Spinal cord (tissue), 10 donors: ENCODE measurements around the gene CHST12. TPM values are rescaled to one million over a fixed set of nuclear protein-coding genes. Genes with fewer than 3 reads are reported as not detected.
"Not testable (repeated sequence)": the region's sequence is repeated elsewhere in the genome, so short reads cannot be mapped to it uniquely, and the experiment has no call there.

Experiments used
- DNase-seq, 6 donors: peaks; one replicate each; pipeline versions ENCODE4 v3.0.0 to v3.0.0-alpha.2; 2013 to 2015; ENCODE audit warnings: low spot score in 6 of 6, low read depth in 4 of 6
- H3K27ac ChIP-seq: one replicate; pipeline ENCODE4 v1.5.1; 2013; ENCODE audit warnings: low read depth, low read length, control low read depth
- H3K27me3 ChIP-seq: one replicate; pipeline ENCODE4 v1.6.1; 2013; ENCODE audit warnings: low read length; ENCODE audit not compliant: control insufficient read depth, insufficient read depth
- H3K36me3 ChIP-seq: one replicate; pipeline ENCODE4 v1.6.1; 2013; ENCODE audit warnings: low read length; ENCODE audit not compliant: control insufficient read depth, insufficient read depth
- H3K4me1 ChIP-seq: one replicate; pipeline ENCODE4 v1.6.1; 2013; ENCODE audit warnings: low read length; ENCODE audit not compliant: control insufficient read depth, insufficient read depth
- H3K4me3 ChIP-seq: one replicate; pipeline ENCODE4 v1.5.1; 2013; ENCODE audit warnings: low read depth, low read length, control low read depth
- H3K9me3 ChIP-seq: one replicate; pipeline ENCODE4 v1.6.1; 2013; ENCODE audit warnings: low read length; ENCODE audit not compliant: control insufficient read depth, insufficient read depth
- WGBS: methylation state at CpG from one replicate; pipeline ENCODE4 v1.1.5; 2013; ENCODE audit warnings: missing lambda C conversion rate; ENCODE audit not compliant: insufficient coverage; 5-methylcytosine and 5-hydroxymethylcytosine counted together
- polyA plus RNA-seq, 2 donors: library from polyadenylated mRNA; unstranded; fragments of 120-200 nt; gene quantifications; one replicate each; pipeline ENCODE4 v1.2.1, GENCODE V29; 2013; ENCODE audit not compliant: insufficient read length in 2 of 2
- total RNA-seq, 2 donors: library from RNA; depleted of rRNA in 1 of 2; stranded (reverse); fragments of 120-200 nt in 1 of 2; fragments of >200 nt in 1 of 2; gene quantifications; one replicate each; pipeline versions ENCODE4 v1.2.3 to v1.2.4, GENCODE V29; 2013 to 2014
- donor health status: healthy.

Gene CHST12
- total and polyA plus RNA-seq, 4 donors = 3.6 to 27.9 (median 16.4) TPM

GRCh38 chr7:2383543-2384274, 19.7 kb upstream of the CHST12 start:
- no peaks in the 10 kb centered on the region for H3K27me3 ChIP-seq
- 69% methylated on average over 27 of the region's 29 CpGs for WGBS
- peaks cover 21% of the 10 kb centered on the region for H3K4me1 ChIP-seq
- H3K9me3 ChIP-seq = no peaks in the 10 kb centered on the region
- H3K36me3 ChIP-seq = peaks cover 65% of the 10 kb centered on the region
- H3K4me3 ChIP-seq = no peak overlapping the region
- H3K27ac ChIP-seq = no peak overlapping the region
- peak in 1 of 6 donors; percentile 37 for DNase-seq

GRCh38 chr7:2384354-2385243, 18.8 kb upstream of the CHST12 start:
- Histone ChIP-seq H3K36me3 (peaks cover 57% of the 10 kb centered on the region), H3K4me3 (no peak overlapping the region), H3K9me3 (no peaks in the 10 kb centered on the region), H3K27me3 (no peaks in the 10 kb centered on the region), H3K4me1 (peaks cover 21% of the 10 kb centered on the region), H3K27ac (no peak overlapping the region)
- no peak for DNase-seq
- WGBS = 65% methylated on average over 18 of the region's 19 CpGs

GRCh38 chr7:2386122-2386521, 17.3 kb upstream of the CHST12 start:
- not testable (repeated sequence) for H3K27me3 ChIP-seq, DNase-seq, H3K9me3 ChIP-seq, H3K4me3 ChIP-seq, H3K27ac ChIP-seq
- H3K4me1 ChIP-seq = peaks cover 30% of the 10 kb centered on the region
- 98% methylated on average over 6 of the region's 9 CpGs for WGBS
- peaks cover 44% of the 10 kb centered on the region for H3K36me3 ChIP-seq

GRCh38 chr7:2386964-2387669, 16.3 kb upstream of the CHST12 start:
- H3K27ac ChIP-seq = no peak overlapping the region
- H3K27me3 ChIP-seq = no peaks in the 10 kb centered on the region
- DNase-seq = peak in 1 of 6 donors; percentile 12
- no peak overlapping the region for H3K4me3 ChIP-seq
- no peaks in the 10 kb centered on the region for H3K9me3 ChIP-seq
- peaks cover 30% of the 10 kb centered on the region for H3K4me1 ChIP-seq
- 56% methylated on average over 16 of the region's 17 CpGs for WGBS
- H3K36me3 ChIP-seq = peaks cover 42% of the 10 kb centered on the region

- peaks cover 30% of the 10 kb centered on the region for H3K4me1 ChIP-seq
- peaks cover 34% of the 10 kb centered on the region for H3K36me3 ChIP-seq
- H3K9me3 ChIP-seq = no peaks in the 10 kb centered on the region
- DNase-seq = no peak
- no peak overlapping the region for H3K4me3 ChIP-seq
- 93% methylated on average over 27 of the region's 31 CpGs for WGBS
- H3K27me3 ChIP-seq = no peaks in the 10 kb centered on the region
- peak overlapping the region; percentile 33 for H3K27ac ChIP-seq
These were observed 15.3 kb upstream of the CHST12 start for GRCh38 chr7:2387897-2388636.

GRCh38 chr7:2388637-2388954, 14.8 kb upstream of the CHST12 start:
- Histone ChIP-seq H3K27me3 (no peaks in the 10 kb centered on the region), H3K9me3 (no peaks in the 10 kb centered on the region), H3K4me1 (peaks cover 25% of the 10 kb centered on the region), H3K4me3 (no peak overlapping the region), H3K36me3 (peaks cover 28% of the 10 kb centered on the region), H3K27ac (peak overlapping the region; percentile 33)
- 93% methylated on average over 5 of the region's 5 CpGs for WGBS
- DNase-seq = no peak

- Histone ChIP-seq H3K36me3 (peaks cover 16% of the 10 kb centered on the region), H3K4me1 (peaks cover 16% of the 10 kb centered on the region)
- H3K27me3 ChIP-seq, H3K9me3 ChIP-seq, H3K27ac ChIP-seq, H3K4me3 ChIP-seq: not testable (repeated sequence)
- 15% methylated on average over 11 of the region's 16 CpGs for WGBS
- peak in 3 of 6 donors; percentile 30 to 72 (median 49) for DNase-seq
These were observed 13.2 kb upstream of the CHST12 start for GRCh38 chr7:2390020-2390816.

GRCh38 chr7:2393706-2394105, 9.7 kb upstream of the CHST12 start:
- WGBS = 63% methylated on average over 9 of the region's 12 CpGs
- peaks cover 8% of the 10 kb centered on the region for H3K36me3 ChIP-seq
- H3K27ac ChIP-seq = no peak overlapping the region
- no peak for DNase-seq
- H3K4me3 ChIP-seq = no peak overlapping the region
- H3K27me3 ChIP-seq = no peaks in the 10 kb centered on the region
- no peaks in the 10 kb centered on the region for H3K9me3 ChIP-seq
- H3K4me1 ChIP-seq = peaks cover 17% of the 10 kb centered on the region
